HG03097 (cell line): ENCODE measurements around the gene SERAC1.

Source experiments
- ATAC-seq: cut with Tn5 transposase; IDR thresholded peaks from one replicate; pipeline ENCODE4 v1.9.1; 2021; ENCODE audit not compliant: unreplicated experiment, low FRiP score

Gene SERAC1

DNA sequence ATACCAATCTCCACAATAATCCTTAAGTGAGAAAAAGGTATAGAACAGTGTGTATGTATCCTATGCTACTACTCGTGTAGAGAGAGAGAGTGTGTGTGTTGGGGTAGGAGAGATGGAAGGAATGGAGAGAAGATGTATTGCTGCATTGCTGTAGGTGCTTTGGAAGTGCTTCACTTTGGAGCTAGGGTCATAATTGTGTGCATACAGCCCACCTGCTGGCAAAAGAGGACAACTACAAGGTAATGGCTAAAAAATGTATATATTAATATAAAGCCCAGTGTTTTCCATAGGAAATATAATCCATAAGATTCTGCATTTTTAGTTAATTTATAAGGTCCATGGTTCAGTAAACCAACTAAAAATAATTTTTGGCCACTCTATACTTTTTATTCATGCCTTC is 36.1 kb downstream of the SERAC1 start:
- ATAC-seq, result no peak

DNA sequence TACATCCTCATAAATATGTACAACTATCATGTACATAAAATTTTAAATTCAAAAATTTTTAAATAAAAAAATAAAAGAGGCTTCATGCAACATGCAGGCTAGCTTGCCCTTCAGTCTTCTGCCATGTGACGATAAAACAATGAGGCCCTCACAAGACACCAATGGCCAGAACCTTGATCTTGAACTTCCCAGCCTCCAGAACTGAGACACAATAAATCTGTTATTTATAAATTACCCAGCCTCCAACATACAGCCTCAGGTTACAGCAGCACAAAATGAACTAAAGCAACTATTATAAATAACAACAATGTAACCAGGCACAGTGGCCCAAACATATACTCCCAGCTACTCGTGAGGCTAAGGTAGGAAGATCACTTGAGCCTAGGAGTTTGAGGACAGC is 42.8 kb downstream of the SERAC1 start:
- ATAC-seq, result no peak

DNA sequence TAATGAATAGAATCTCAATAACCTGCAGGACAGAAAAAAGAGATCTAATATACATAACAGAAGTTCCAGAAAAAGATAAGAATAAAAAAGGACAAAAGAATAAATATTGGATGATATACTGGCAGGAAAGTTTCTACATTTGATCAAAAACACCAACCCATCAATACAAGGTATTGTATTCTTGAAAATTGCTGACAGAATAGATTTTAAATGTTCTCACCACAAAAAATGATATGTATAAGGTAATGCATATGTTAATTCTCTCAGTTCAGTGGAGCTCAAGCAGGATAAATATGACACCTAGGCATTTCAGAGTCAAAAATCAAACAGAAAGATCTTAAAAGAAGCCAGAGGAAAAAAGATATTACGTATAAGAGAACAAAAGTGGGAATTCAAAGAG is 43.8 kb downstream of the SERAC1 start:
- ATAC-seq, result no peak

DNA sequence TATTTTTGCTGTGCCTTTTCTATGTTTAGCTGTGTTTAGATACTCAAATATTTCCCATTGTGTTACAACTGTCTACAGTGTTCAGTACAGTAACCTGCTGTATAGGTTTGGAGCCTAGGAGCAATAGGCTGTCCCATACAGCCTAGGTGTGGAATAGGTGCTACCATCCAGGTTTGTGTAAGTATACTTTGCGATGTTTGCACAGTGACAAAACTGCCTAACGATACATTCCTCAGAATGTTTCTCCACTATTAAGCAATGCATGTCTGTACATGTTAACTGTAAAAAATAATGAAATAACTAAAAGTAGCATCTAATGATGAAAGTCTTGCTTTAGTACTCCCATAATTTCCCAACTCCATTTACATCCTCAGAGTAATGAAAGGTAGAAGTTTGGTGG is 46.0 kb downstream of the SERAC1 start:
- ATAC-seq, result no peak

DNA sequence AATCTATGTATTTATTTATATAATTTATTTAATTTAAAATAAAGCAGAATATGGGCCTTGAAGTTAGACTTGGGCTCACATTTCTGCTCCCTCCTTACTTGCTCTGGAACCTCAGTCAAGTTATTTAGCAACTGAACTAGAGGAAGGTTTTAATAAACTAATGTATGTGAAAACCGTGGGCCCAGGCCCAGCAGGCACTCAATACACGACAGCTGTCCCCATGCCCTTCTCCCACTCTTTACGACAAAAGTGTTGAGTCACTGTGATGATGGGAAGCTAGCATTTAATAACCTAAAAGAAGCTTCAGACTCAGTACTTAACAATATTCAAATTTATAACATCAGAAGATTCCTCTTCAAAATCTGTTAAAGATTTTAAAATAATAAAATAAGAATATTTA is 46.7 kb downstream of the SERAC1 start:
- no peak for ATAC-seq

DNA sequence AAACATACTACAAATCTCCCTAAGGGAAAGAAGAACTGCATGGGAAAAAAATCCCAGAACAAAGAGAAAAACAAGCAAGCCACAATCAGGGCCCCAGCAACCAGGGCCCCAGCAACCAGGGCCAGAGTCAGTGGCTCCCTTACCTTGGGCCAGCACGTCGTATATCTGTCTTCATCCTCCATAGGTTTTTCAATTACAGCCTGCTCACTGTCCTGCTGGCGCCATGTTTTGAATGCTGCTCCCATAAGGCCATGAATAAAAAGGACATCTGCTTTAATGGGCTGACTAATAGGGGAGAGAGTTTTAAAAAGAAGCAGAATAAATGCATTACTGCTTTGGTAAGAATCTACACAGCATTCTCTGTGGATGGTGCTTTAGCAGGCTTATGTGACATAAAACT is 49.2 kb downstream of the SERAC1 start:
- no peak for ATAC-seq

DNA sequence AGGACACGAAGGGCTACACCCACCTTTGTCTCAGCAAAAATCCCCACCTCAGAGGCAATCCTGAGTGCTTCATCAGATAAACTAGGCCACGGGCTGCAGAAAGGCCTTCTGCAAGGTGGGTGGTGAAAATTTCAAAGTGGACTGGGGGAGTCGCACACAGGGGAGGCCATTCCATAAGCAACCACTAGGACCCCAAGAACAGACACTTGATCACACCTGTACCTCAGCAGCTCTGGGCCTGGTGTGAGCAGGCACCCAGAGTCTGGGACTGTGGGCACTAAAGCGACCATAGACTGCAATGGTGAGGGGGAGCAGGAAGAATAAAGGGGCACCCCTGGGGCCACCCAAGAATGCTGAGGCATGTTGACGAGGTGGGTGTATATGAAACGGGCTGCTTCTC is 52.6 kb downstream of the SERAC1 start:
- no peak for ATAC-seq

DNA sequence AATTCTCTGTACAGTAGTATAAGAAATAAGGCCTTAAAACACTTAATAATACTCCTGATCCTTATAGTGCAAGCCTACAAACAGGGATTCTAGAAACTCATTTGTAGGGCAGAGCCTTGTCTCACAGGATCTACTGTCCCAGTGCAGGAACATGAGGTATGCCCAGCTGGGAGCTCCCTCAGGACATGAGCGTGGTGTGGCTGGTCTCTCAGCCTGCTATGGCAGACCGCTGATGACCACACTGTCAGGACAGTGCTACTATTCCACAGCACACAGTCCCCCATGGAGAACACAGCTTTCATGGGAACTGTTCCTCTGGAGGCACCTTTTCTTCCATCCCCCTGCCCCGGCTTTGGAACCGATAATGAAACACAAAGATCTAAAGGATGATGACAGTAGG is 53.0 kb downstream of the SERAC1 start:
- no peak for ATAC-seq

DNA sequence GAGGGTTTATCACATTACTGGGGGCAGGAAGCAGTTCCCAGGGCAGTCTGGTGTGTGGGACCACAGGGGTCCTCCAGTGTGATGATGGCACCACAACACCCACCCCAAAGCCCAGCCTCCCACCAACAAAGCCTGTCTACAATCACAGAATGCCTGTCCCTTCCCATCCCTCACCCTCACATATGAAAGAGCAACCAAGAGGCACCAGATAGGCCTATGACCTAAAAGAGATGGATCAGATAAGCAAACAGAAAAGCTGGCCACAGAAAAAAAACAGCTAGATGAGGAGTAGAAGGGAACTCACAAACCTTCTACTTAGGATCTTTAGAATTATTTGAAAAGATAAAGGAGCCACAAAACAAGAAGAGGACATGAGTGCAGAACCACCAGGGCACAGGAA is 54.3 kb downstream of the SERAC1 start:
- no peak for ATAC-seq

DNA sequence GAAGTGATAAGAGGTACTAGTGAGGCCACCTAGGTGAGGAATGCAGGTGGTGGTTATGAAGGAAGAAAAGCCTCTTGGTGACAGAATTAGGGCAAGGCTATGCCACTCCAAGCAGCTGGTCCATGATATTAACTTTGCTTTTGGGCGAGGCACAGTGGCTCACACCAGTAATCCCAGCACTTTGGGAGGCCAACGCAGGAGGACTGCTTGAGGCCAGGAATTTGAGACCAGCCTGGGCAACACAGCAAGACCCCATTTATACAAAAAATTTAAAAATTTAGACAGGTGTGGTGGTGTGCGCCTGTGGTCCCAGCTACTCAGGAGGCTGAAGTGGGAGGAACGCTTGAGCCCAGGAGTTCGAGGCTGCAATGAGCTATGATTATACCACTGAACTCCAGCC is 56.1 kb downstream of the SERAC1 start:
- no peak for ATAC-seq

DNA sequence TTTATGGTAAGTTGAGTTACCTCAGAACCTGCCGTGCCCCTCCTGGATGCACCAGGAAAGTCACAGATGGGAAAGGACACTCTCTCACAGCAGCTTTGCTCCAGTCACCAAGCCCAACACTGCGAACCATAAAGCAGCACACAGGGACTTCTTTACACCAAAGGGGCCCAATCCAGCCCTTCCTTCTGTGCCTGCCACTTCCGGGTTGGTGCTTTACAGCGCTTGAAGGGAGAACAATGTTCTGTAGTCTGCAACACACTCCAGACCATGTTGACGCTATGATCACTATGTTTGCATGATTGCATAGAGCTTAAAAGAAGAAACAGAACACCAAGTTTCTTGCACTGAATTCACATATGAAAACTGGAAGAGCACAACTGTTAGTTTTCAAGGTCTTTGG is 57.1 kb downstream of the SERAC1 start:
- no peak for ATAC-seq

DNA sequence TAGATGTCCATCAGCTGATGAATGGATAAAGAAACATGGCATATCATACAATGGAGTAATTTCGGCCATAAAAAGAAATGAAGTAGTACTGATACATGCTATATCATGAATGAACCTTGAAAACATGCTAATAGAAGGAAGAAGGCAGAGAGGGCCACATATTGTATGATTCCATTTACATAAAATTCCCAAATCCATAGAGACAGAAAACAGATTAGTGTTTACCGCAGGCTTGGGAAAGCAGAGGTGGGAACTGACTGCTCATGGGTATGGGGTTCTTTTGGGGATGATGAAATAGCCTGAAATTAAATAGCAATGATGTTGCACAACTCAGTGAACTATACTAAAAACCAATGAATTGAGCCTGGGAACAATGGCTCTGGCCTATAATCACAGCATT is 58.3 kb downstream of the SERAC1 start:
- ATAC-seq, result no peak

DNA sequence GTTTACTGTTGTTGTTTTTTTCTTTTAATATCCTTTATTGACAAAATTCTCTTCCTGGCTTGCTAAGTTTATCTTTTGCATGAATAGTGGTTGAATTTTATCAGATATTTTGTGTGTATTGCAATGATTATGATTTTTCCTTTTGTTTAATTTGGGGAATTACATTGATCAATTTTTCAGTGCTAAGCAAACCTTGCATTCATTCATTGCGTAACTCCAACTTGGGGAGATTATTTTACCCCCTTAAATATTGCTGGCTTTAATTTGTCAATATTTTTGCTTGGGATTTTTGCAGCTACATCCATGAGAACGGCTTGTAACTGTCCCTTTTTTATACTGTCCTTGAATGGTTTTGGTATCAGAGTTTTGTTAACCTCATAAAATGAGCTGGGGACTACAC is 63.4 kb downstream of the SERAC1 start:
- no peak for ATAC-seq

DNA sequence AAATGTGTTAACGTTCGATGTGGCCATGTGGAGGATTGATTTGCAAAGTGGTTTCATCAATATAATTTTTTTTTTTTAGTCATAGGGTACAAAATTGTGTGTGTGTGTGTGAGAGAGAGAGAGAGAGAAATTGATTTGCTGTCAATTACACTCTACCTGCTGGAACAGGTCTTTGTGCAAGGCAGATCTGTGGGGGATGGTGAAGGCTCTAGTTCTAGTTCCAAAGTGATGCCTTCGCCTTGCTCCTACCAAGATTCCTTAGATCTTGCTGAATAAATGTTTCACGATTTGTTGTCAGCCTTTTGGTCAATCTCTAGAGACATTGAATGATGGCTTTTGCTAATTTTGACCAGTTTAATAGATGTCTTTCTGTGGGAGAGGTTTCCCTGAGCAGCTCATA is 64.8 kb downstream of the SERAC1 start:
- no peak for ATAC-seq

DNA sequence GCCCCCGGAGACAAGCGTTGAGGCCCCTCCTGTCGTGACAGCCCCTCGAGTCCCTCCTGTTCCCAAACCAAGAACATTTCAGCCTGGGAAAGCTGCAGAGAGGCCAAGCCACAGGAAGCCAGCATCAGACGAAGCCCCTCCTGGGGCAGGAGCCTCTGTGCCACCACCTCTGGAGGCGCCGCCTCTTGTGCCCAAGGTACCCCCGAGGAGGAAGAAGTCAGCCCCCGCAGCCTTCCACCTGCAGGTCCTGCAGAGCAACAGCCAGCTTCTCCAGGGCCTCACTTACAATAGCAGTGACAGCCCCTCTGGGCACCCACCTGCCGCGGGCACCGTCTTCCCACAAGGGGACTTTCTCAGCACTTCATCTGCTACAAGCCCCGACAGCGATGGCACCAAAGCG is 72.4 kb downstream of the SERAC1 start:
- ATAC-seq, result no peak

DNA sequence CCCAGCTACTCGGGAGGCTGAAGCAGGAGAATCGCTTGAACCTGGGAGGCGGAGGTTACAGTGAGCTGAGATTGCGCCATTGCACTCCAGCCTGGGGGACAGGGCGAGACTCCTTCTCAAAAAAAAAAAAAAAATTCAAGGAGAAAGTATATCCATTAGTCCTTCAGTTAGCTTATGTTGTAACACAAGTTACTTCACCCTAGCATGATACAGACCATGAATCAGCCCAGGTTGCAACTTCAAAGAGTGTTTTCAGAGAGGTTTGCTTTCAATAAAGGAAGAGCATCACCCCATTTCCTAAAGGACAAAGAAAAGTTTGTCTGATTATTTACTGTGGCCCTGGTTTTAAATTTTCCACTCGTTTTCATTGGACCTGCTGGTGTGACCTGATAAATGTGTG is 73.0 kb downstream of the SERAC1 start:
- ATAC-seq, result no peak

DNA sequence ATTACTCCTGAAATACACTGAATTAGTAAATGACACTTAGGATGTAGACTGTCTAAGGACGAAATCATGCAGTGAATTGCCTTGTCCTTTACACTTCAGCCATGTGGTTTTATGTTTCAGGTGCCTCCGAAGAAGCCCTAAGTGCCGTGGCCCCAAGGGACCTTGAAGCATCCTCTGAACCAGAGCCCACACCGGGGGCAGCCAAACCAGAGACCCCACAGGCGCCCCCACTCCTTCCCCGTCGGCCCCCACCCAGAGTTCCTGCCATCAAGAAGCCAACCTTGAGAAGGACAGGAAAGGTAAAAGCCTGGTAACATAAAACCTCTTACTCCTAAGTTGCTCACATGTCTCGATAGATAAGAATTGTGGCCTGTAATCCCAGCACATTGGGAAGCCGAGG is 75.3 kb downstream of the SERAC1 start:
- ATAC-seq, result no peak

DNA sequence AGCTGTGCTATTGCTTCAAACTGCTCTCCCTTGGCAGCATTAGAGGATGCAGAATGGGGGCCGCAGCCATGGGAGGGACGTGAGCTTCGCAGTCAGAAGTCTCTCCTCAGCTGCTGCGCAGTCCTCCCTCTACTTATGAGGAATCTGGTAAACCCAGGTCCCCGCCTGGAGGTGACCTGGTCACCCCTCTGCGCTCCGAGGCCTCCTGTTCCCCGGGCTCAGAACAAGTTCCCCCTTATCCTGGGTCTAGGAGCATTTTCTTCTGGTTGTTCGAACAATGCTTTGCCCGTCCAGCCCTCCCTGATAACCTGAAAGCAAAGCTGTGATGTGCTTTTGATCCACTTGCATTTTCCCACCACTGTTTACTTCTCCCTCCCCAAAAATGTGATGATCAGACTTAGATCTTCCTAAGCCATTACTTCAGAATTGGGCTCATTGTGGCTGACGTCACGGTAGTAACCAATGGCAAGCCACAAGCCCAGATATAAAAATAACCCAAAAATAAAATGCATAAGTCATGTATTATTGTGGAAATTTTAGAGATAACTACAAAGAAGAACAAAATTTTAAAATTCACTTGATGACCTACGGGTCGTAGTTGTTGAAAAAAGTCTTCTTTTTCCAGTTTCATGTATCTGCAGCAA is 80.7 kb downstream of the SERAC1 start:
- ATAC-seq, result no peak

DNA sequence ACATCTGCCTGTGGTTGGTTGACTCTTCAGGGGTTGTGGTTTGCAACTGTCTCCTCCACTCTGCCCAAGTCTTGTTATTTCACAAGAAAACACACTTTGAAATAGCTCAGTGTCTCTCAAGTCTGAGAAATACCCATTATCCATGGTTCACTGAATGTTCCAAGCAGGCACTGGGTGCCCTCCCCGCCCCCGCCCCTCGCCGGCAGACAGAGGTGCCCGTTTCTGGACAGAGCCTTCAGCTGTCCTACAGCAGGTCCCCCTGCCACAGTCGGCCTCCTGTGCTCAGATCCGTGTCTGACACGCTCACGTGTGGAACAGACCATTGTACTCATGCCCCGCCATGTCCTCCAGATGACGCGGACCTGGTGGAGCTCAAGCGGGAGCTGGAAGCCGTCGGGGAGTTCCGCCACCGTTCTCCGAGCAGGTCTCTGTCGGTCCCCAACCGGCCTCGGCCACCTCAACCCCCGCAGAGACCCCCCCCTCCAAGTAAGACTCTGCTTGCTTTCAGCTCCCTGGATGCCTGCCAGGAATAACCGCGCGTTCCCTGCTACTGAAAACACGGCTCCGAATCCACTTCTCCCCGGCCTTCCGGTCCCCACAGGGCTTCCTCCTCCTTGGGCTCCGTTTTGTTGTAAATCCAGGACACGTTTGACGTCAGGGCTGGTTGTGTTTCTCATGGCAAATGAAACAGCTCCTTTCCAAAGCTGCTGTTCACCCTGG is 81.4 kb downstream of the SERAC1 start:
- no peak for ATAC-seq

DNA sequence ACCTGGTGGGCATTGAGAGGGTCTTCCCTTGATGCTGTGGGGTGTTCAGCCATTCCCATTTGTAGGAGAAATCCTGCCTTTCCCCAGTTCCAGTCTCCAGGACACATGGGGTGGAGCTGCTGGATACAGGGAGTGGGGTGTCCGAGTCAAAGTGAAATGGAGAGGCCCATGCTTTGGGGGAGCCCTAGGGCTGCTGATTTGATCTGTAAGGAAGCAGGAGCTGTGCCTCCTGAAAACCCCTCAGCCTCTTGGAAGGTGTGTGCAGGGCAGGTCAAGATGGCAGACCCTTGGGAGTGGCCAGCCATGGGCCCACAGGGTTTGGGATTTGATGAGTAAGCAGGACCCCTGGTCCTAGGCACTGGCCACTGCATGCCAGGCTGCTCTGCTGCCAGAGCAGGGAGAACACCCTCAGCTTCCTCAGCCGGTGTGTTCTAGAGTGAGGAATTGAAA is 82.0 kb downstream of the SERAC1 start:
- ATAC-seq, result no peak

DNA sequence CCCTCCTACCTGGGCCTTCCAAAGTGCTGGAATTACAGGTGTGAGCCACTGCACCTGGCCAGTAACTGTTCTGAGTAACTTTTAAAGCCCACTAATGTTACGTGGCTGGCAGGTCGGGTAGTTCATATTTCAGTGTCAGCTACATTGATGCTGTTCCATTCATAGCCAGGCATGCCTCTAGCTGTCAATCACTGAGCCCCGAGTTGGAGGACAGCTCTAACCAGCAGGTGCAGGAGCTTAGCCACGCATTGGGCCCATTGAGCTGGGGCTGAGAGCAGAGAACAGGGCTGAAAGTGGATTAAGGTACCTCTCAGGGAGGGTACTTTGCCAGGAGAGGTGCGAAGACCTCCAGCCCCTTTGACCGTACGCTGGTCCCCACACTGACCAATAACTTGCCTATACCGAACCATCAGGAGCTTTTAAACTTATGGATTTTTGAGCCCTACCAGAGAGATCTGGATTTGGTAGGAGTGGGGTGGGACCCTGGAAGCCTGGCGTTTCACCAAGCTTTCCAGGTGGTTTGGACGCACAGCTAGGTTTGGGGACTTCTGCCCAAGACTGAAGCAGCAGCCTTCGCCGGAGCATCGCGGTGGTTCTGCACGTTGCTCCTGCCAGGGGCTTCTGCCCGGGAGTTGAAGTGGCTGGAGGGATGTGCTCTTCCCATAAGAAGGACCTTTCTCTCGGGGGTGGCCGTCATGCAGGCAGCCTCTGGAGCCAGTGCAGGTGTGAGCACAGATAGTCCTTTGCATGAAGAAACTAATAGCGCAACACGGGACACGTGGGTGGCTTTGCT is 82.6 kb downstream of the SERAC1 start:
- ATAC-seq, result no peak
